ENCODE data around the gene PRKACG. TPM values are rescaled to one million over a fixed set of nuclear protein-coding genes. Genes with fewer than 3 reads are reported as not detected.

Gene PRKACG
- total and polyA plus RNA-seq, 12 donors, result not detected

GRCh38 chr9:69020301-69021145 lies 6.6 kb upstream of the PRKACG start:
- H3K9me3 ChIP-seq (replicated peaks in 1 of 3), result no peaks in the 10 kb centered on the region
- DNase-seq, result no peak
- no peaks in the 10 kb centered on the region for H3K36me3 ChIP-seq (replicated peaks in 1 of 2)
- TF ChIP-seq CTCF (IDR thresholded peaks at IDR 0.05) (no peak), POLR2A (IDR thresholded peaks at IDR 0.05) (no peak)
- no peaks in the 10 kb centered on the region for H3K27me3 ChIP-seq
- H3K27ac ChIP-seq, result no peak overlapping the region
- no peak overlapping the region for H3K4me3 ChIP-seq
- 90 to 95% (median 91%) methylated on average over 8 of the region's 8 CpGs for WGBS, 4 donors
- H3K4me1 ChIP-seq (replicated peaks in 1 of 2), result no peaks in the 10 kb centered on the region
- intact Hi-C loops (cut with DNase I), result loop anchor here in 1 of 2 donors (10.0 kb wide), 1 partner anchor 436 kb away; no protein-coding TSS in a partner anchor

- H3K36me3 ChIP-seq (replicated peaks in 1 of 2), result no peaks in the 10 kb centered on the region
- TF ChIP-seq POLR2A (IDR thresholded peaks at IDR 0.05) (no peak), CTCF (IDR thresholded peaks at IDR 0.05) (no peak)
- intact Hi-C loops (cut with DNase I), result loop anchor here in 1 of 2 donors (10.0 kb wide), 1 partner anchor 435 kb away; no protein-coding TSS in a partner anchor
- H3K4me3 ChIP-seq, result no peak overlapping the region
- no peaks in the 10 kb centered on the region for H3K9me3 ChIP-seq (replicated peaks in 1 of 3)
- no peaks in the 10 kb centered on the region for H3K27me3 ChIP-seq
- DNase-seq, result no peak
- WGBS, 4 donors, result 45 to 53% (median 50%) methylated on average over 3 of the region's 3 CpGs
- H3K4me1 ChIP-seq (replicated peaks in 1 of 2), result no peaks in the 10 kb centered on the region
- no peak overlapping the region for H3K27ac ChIP-seq
These were observed 5.9 kb upstream of the PRKACG start for GRCh38 chr9:69019808-69020207.

- H3K27ac ChIP-seq, result no peak overlapping the region
- no peaks in the 10 kb centered on the region for H3K36me3 ChIP-seq (replicated peaks in 1 of 2)
- H3K9me3 ChIP-seq (replicated peaks in 1 of 3), result no peaks in the 10 kb centered on the region
- H3K4me3 ChIP-seq, result no peak overlapping the region
- no peaks in the 10 kb centered on the region for H3K4me1 ChIP-seq (replicated peaks in 1 of 2)
- H3K27me3 ChIP-seq, result no peaks in the 10 kb centered on the region
- 71 to 76% (median 75%) methylated on average over 5 of the region's 5 CpGs for WGBS, 4 donors
- DNase-seq, result no peak
- intact Hi-C loops (cut with DNase I), result no loop called here
- TF ChIP-seq CTCF (IDR thresholded peaks at IDR 0.05), result no peak
- TF ChIP-seq POLR2A (IDR thresholded peaks at IDR 0.05), result no peak
These were observed 4.8 kb upstream of the PRKACG start for GRCh38 chr9:69018737-69019136.

GRCh38 chr9:69016191-69017096 lies 2.5 kb upstream of the PRKACG start:
- no peak for DNase-seq
- 53 to 61% (median 58%) methylated on average over 5 of the region's 5 CpGs for WGBS, 4 donors
- no peak for TF ChIP-seq CTCF (IDR thresholded peaks at IDR 0.05)
- TF ChIP-seq POLR2A (IDR thresholded peaks at IDR 0.05), result no peak
- H3K4me3 ChIP-seq, result no peak overlapping the region
- no peaks in the 10 kb centered on the region for H3K4me1 ChIP-seq (replicated peaks in 1 of 2)
- H3K27ac ChIP-seq, result no peak overlapping the region
- no peaks in the 10 kb centered on the region for H3K36me3 ChIP-seq (replicated peaks in 1 of 2)
- no peaks in the 10 kb centered on the region for H3K9me3 ChIP-seq (replicated peaks in 1 of 3)
- intact Hi-C loops (cut with DNase I), result no loop called here
- H3K27me3 ChIP-seq, result no peaks in the 10 kb centered on the region
